H1 (cell line): ENCODE data around the gene CCAR1. TPM values are rescaled to one million over a fixed set of nuclear protein-coding genes. Genes with fewer than 3 reads are reported as not detected.

ENCODE experiments used
- GABPA ChIP-seq: IDR thresholded peaks from 2 replicates; pipeline ENCODE4 v1.6.1; 2011; ENCODE audit warnings: mild to moderate bottlenecking, low read length, moderate library complexity, borderline replicate concordance; ENCODE audit not compliant: insufficient read depth
- SIX5 ChIP-seq: IDR thresholded peaks from 2 replicates; pipeline ENCODE4 v1.6.1; 2011; ENCODE audit warnings: mild to moderate bottlenecking, low read depth, low read length
- polyA plus RNA-seq, 7 experiments: library from polyadenylated mRNA; depleted of rRNA in 3 of 7; stranded (reverse) in 5 of 7; unstranded in 2 of 7; fragments of >200 nt in 5 of 7; fragments of 200-250 nt in 2 of 7; gene quantifications; 1 replicate in 5 of 7; 2 replicates in 1 of 7; 4 replicates in 1 of 7; pipeline versions ENCODE4 v1.2.1 to v1.2.3, GENCODE V29; 2011 to 2013; ENCODE audit warnings: missing spikeins in 2 of 7, mixed read lengths in 2 of 7
- total RNA-seq: library from RNA; stranded (reverse); fragmentation: NEBNext Ultra II Directional; extraction: Animal tissue kit (Norgen Biotek cat#: 25700); gene quantifications from 2 replicates; pipeline ENCODE4 v1.2.1, GENCODE V29; 2021
- TF ChIP-seq, protein P1 (sequence below): fragments of 300-600 bp; sonication (generic); IDR thresholded peaks from 2 replicates; pipeline ENCODE4 v1.7.1; 2012; ENCODE audit warnings: low read length, moderate library complexity, mild to moderate bottlenecking, inconsistent platforms; ENCODE audit not compliant: insufficient replicate concordance

CCAR1 gene
- total and polyA plus RNA-seq, 2 of the 8 experiments (the other 6 are each of a cell fraction or from before 2014, with no cell fraction given): 91.6 to 111 TPM

DNA sequence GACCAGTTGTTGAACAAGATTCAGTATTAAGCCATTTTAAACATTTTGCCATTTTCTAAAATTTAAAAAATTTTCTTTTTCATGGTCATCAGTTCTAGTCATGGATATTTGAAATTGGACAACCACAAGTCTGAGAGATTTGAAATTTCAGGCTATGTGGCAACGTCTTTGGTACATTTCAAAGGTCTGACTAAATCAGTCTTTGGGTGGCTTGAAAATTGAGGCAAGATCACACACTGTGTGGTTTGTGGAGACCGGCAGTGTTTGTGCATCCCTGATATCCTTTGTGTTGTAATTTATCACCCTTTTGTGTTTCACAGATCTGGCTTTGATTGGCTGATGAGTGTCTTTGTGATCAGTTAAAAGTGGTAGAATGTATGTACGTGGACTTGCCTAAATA lies 35.7 kb downstream of the CCAR1 start (continued):
- TF ChIP-seq, protein P1, sequence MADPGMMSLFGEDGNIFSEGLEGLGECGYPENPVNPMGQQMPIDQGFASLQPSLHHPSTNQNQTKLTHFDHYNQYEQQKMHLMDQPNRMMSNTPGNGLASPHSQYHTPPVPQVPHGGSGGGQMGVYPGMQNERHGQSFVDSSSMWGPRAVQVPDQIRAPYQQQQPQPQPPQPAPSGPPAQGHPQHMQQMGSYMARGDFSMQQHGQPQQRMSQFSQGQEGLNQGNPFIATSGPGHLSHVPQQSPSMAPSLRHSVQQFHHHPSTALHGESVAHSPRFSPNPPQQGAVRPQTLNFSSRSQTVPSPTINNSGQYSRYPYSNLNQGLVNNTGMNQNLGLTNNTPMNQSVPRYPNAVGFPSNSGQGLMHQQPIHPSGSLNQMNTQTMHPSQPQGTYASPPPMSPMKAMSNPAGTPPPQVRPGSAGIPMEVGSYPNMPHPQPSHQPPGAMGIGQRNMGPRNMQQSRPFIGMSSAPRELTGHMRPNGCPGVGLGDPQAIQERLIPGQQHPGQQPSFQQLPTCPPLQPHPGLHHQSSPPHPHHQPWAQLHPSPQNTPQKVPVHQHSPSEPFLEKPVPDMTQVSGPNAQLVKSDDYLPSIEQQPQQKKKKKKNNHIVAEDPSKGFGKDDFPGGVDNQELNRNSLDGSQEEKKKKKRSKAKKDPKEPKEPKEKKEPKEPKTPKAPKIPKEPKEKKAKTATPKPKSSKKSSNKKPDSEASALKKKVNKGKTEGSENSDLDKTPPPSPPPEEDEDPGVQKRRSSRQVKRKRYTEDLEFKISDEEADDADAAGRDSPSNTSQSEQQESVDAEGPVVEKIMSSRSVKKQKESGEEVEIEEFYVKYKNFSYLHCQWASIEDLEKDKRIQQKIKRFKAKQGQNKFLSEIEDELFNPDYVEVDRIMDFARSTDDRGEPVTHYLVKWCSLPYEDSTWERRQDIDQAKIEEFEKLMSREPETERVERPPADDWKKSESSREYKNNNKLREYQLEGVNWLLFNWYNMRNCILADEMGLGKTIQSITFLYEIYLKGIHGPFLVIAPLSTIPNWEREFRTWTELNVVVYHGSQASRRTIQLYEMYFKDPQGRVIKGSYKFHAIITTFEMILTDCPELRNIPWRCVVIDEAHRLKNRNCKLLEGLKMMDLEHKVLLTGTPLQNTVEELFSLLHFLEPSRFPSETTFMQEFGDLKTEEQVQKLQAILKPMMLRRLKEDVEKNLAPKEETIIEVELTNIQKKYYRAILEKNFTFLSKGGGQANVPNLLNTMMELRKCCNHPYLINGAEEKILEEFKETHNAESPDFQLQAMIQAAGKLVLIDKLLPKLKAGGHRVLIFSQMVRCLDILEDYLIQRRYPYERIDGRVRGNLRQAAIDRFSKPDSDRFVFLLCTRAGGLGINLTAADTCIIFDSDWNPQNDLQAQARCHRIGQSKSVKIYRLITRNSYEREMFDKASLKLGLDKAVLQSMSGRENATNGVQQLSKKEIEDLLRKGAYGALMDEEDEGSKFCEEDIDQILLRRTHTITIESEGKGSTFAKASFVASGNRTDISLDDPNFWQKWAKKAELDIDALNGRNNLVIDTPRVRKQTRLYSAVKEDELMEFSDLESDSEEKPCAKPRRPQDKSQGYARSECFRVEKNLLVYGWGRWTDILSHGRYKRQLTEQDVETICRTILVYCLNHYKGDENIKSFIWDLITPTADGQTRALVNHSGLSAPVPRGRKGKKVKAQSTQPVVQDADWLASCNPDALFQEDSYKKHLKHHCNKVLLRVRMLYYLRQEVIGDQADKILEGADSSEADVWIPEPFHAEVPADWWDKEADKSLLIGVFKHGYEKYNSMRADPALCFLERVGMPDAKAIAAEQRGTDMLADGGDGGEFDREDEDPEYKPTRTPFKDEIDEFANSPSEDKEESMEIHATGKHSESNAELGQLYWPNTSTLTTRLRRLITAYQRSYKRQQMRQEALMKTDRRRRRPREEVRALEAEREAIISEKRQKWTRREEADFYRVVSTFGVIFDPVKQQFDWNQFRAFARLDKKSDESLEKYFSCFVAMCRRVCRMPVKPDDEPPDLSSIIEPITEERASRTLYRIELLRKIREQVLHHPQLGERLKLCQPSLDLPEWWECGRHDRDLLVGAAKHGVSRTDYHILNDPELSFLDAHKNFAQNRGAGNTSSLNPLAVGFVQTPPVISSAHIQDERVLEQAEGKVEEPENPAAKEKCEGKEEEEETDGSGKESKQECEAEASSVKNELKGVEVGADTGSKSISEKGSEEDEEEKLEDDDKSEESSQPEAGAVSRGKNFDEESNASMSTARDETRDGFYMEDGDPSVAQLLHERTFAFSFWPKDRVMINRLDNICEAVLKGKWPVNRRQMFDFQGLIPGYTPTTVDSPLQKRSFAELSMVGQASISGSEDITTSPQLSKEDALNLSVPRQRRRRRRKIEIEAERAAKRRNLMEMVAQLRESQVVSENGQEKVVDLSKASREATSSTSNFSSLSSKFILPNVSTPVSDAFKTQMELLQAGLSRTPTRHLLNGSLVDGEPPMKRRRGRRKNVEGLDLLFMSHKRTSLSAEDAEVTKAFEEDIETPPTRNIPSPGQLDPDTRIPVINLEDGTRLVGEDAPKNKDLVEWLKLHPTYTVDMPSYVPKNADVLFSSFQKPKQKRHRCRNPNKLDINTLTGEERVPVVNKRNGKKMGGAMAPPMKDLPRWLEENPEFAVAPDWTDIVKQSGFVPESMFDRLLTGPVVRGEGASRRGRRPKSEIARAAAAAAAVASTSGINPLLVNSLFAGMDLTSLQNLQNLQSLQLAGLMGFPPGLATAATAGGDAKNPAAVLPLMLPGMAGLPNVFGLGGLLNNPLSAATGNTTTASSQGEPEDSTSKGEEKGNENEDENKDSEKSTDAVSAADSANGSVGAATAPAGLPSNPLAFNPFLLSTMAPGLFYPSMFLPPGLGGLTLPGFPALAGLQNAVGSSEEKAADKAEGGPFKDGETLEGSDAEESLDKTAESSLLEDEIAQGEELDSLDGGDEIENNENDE: no peak
- TF ChIP-seq GABPA: no peak
- TF ChIP-seq SIX5: no peak
